MV-4-11 (cell line): ENCODE results near the gene MCCC1.

Experiments
- DNase-seq: peaks from one replicate; lab custom pipeline; 2025; lab: John Stamatoyannopoulos, UW

The MCCC1 gene

GRCh38 chr3:182981038-182981380, 118.3 kb downstream of the MCCC1 start:
- no peak for DNase-seq

- DNase-seq, result peak; percentile 61
These were observed 118.9 kb downstream of the MCCC1 start, which contains the start of gene DCUN1D1 for GRCh38 chr3:182980204-182981037. DCUN1D1 (minus strand) TSS chr3:182980538; CDS start chr3:182980489, 49 bp downstream.

GRCh38 chr3:182979674-182980191, 119.6 kb downstream of the MCCC1 start:
- peak; percentile 31 for DNase-seq

GRCh38 chr3:182979103-182979673, 120.1 kb downstream of the MCCC1 start:
- no peak for DNase-seq

- no peak for DNase-seq
These were observed 120.9 kb downstream of the MCCC1 start for GRCh38 chr3:182978387-182978786.

- DNase-seq, result no peak
These were observed 126.2 kb downstream of the MCCC1 start for GRCh38 chr3:182973047-182973446.

- DNase-seq, result no peak
These were observed 126.9 kb downstream of the MCCC1 start for GRCh38 chr3:182972387-182972786.

GRCh38 chr3:182971637-182972036, 127.7 kb downstream of the MCCC1 start:
- no peak for DNase-seq

GRCh38 chr3:182970811-182971418, 128.4 kb downstream of the MCCC1 start:
- no peak for DNase-seq

- no peak for DNase-seq
These were observed 129.4 kb downstream of the MCCC1 start for GRCh38 chr3:182969853-182970252.

GRCh38 chr3:182969277-182969676, 130.0 kb downstream of the MCCC1 start:
- no peak for DNase-seq

- DNase-seq, result peak; percentile 27
These were observed 131.8 kb downstream of the MCCC1 start for GRCh38 chr3:182967218-182968204.

- DNase-seq, result no peak
These were observed 133.4 kb downstream of the MCCC1 start for GRCh38 chr3:182965861-182966366.
